Omental fat pad (tissue), 4 donors: Measurements from ENCODE around the gene FAF2. TPM values are rescaled to one million over a fixed set of nuclear protein-coding genes. Genes with fewer than 3 reads are reported as not detected.

Experiments
- ATAC-seq: fragments of 150-250 bp; one replicate; pipeline ENCODE4 v1.9.1; 2016; ENCODE audit warnings: mild to moderate bottlenecking, moderate library complexity; ENCODE audit not compliant: low FRiP score
- DNase-seq: peaks from one replicate; pipeline ENCODE4 v3.0.0-alpha.2; 2019; ENCODE audit warnings: low spot score
- CTCF ChIP-seq, 3 donors: fragments of 450-650 bp; IDR thresholded peaks; one replicate each; pipeline ENCODE4 v1.5.1; 2016 to 2017; ENCODE audit warnings: antibody characterized with exemption in 3 of 3, mild to moderate bottlenecking in 3 of 3, moderate library complexity in 2 of 3
- total RNA-seq, 4 donors: library from RNA; depleted of rRNA; stranded (reverse); fragments of >200 nt; gene quantifications; one replicate each; pipeline ENCODE4 v1.1.0, GENCODE V29; 2016

Gene FAF2
- total RNA-seq, 4 donors from 2014 or later = 27.6 to 31.1 (median 27.8) TPM

- TF ChIP-seq CTCF (IDR thresholded peaks at IDR 0.05) = no peak
- ATAC-seq = no peak
- DNase-seq = no peak
These were observed 76.8 kb downstream of the FAF2 start for GRCh38 chr5:176524987-176525386.

GRCh38 chr5:176525677-176526076 lies 77.5 kb downstream of the FAF2 start:
- no peak for TF ChIP-seq CTCF (IDR thresholded peaks at IDR 0.05)
- DNase-seq (no peak), ATAC-seq (no peak)

- no peak for TF ChIP-seq CTCF (IDR thresholded peaks at IDR 0.05)
- no peak for ATAC-seq
- no peak for DNase-seq
These were observed 78.3 kb downstream of the FAF2 start for GRCh38 chr5:176526462-176526861.

GRCh38 chr5:176527246-176528222 lies 79.3 kb downstream of the FAF2 start:
- ATAC-seq (no peak), DNase-seq (no peak)
- no peak for TF ChIP-seq CTCF (IDR thresholded peaks at IDR 0.05)

- no peak for TF ChIP-seq CTCF (IDR thresholded peaks at IDR 0.05)
- DNase-seq (no peak), ATAC-seq (no peak)
These were observed 80.1 kb downstream of the FAF2 start for GRCh38 chr5:176528301-176528700.

- ATAC-seq (no peak), DNase-seq (no peak)
- TF ChIP-seq CTCF (IDR thresholded peaks at IDR 0.05) = no peak
These were observed 80.6 kb downstream of the FAF2 start for GRCh38 chr5:176528761-176529115.
